ENCODE data around the gene EEF2KMT.
"Not testable (repeated sequence)": the region's sequence is repeated elsewhere in the genome, so short reads cannot be mapped to it uniquely, and the experiment has no call there.

The EEF2KMT gene

DNA sequence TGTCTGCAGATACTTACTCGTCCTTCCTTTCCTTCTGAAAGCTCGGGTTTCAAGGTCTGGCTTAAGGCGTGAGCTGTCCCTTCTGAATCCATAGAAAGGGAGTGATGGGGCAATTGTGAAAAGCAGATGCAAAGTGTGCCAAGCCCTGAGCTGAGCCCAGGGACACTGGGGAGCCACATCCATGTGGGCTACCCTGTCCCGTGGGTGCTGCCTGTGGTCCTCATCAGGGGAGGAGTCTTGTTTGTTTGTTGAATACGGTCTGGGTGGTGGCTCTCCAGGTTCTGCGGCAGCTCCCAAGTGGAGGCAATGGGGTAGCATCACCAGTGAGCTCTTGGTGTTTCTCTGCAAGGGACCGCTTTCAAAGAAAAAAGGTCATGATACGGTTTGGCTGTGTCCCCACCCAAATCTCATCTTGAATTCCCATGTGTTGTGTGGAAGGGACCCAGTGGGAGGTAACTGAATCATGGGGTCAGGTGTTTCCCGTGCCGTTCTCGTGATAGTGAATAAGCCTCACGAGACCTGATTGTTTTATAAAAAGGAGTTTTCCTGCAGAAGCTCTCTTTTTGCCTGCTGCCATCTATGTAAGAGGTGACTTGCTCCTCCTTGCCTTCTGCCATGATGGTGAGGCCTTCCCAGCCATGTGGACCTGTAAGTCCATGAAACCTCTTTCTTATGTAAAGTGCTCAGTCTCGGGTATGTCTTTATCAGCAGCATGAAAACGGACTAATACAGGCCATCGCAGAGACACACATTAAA, 27.0 kb downstream of the EEF2KMT start:
- DNase-seq (ENCODE audit: low spot score), result no peak

DNA sequence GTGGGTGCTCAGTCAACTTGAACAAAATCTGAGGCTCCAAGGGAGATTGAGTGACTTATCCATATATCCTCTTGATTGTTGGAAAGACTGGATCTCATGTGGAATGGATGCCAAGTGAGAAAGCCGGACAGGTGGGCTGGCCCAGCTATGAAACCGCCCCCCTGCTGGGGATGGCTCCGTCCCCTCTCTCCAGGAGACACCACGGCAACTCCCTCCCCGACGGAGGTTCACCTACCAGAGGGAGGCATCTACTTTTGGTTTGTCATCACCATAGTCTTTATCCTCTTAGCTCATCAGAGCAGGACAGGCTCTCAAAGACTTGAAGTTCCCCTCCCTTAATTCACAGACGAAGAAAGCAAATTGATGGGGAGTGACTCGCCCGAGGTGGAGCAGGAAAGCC, 27.7 kb downstream of the EEF2KMT start:
- no peak for DNase-seq (ENCODE audit: low spot score)

- DNase-seq (ENCODE audit: low spot score), result no peak
Observed at GRCh38 chr16:5069048-5069447, 28.5 kb downstream of the EEF2KMT start.

GRCh38 chr16:5066511-5066910, 31.1 kb downstream of the EEF2KMT start:
- DNase-seq (ENCODE audit: low spot score), result no peak

GRCh38 chr16:5065813-5066212, 31.8 kb downstream of the EEF2KMT start, which contains the start of gene C16orf89:
Gene C16orf89, minus strand, starts transcription at chr16:5065956. Its CDS starts 48 bp downstream, at chr16:5065908.
- no peak for DNase-seq (ENCODE audit: low spot score)

- no peak for DNase-seq (ENCODE audit: low spot score)
Observed at GRCh38 chr16:5065326-5065725, 32.3 kb downstream of the EEF2KMT start.

DNA sequence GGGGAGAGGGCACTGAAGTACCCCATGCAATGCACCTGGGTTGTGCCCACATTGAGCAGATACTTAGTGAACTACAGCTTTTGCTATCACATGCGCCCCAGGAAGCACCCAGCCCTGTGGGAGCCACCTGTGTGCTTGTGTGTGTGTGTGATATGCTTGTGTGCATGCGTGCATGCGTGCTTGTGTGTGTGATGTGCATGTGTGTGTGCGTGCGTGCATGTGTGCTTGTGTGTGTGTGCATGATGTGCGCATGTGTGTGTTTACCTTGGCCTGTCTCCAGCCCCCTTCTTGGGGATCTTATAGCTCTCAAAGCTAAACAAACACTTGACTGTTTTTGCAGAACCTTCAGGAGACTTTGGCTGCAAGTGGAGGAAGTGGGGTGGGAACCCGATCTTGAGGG, 32.7 kb downstream of the EEF2KMT start:
- DNase-seq (ENCODE audit: low spot score), result no peak

DNA sequence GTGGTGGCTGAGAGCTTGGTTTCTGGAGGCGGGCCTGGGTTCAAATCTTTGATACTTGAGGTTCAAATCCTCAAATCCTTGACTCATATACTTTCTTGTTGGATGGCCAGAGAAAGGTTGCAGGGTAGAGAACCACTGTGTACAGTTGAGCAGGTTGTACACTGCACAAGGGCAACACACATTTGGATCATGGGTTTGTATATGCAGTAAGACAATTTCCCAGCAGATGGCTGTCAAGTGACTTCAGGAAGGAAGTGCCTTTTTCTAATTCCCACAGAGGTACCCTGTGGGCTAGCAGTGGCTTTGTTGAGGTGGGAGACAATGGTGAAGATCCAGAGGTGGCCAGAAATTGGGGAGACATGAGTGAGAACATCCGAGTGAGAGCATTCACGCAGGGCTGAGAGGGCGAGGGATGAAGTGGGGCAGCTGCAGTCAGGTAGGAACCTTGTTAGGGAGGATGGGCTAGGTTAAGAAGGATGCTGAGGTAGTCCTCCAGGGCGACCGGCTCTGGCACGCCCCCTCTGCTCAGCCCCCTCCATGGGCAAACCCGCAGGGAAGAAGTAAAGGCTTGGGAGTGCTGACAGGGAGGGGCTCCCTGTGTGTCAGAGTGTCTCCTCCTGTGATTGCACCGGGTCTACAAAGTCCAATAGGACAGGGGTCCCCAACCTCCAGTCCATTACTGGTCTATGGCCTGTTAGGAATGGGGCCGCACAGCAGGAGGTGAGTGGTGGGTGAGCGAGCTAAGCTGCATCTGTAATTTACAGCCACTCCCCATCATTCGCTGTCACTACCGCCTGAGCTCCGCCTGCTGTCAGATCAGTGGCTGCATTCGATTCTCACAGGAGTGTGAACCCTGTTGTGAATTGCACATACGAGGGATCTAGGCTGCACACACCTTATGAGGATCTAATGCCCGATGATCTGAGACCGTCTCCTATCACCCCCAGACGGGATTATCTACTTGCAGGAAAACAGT, 34.5 kb downstream of the EEF2KMT start:
- no peak for DNase-seq (ENCODE audit: low spot score)

- DNase-seq (ENCODE audit: low spot score), result no peak
Observed at GRCh38 chr16:5062051-5062450, 35.5 kb downstream of the EEF2KMT start.

- no peak for DNase-seq (ENCODE audit: low spot score)
Observed at GRCh38 chr16:5060073-5060641, 37.4 kb downstream of the EEF2KMT start.

DNA sequence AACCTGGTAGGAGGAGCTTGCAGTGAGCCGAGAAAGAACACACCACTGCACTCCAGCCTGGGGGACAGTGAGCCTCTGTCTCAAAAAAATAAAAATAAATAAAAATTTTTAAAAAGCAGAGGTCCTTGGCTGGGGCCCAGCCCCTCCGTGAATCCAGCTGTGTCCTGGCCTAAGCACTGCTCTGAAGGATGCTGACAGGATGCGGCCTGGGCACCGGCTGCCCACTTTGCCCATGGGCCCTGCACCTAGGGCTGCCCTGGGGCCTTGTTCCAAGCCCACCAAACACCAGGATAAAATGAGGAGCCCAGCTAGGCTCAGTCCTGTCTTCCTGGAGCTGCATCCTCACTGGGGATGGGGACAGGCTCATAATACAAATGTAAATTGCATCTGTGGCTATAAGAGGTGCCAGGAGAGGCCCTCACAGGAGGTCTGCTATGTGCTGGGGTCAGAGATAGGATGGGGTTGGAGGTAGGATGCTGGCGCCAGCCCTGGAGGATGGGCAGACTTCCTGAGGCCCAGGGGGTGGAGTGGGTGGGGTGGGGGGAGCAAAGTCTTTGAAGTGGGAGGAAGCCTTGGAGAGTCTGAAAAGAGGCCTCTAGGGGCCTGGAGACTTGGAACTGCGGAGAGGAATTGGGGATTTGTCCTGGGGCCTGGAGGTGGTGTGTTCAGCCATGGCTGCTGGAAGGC, 38.1 kb downstream of the EEF2KMT start:
- no peak for DNase-seq (ENCODE audit: low spot score)

GRCh38 chr16:5058476-5058875, 39.1 kb downstream of the EEF2KMT start:
- no peak for DNase-seq (ENCODE audit: low spot score)

DNA sequence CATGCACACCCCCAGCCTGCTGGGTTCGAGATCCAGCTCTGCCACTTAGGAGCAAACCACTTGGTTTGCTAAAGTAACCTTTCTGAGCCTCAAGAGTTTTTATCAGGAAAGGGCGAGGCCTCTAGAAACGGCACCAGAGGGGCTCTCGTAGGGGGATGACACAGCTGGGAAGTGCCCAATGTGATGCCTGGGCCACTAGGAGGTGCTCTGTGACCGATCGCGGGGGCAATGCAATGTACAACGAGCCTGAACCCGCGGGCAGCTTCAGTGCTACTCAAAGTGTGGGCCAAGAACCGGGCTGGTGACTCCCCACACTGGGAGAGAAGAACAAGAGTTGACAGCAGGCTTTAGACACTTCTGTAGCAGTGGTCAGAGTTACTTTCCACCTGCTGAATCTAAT, 41.2 kb downstream of the EEF2KMT start:
- peak; percentile 54 for DNase-seq (ENCODE audit: low spot score)

GRCh38 chr16:5054876-5055865, 42.4 kb downstream of the EEF2KMT start:
- no peak for DNase-seq (ENCODE audit: low spot score)

DNA sequence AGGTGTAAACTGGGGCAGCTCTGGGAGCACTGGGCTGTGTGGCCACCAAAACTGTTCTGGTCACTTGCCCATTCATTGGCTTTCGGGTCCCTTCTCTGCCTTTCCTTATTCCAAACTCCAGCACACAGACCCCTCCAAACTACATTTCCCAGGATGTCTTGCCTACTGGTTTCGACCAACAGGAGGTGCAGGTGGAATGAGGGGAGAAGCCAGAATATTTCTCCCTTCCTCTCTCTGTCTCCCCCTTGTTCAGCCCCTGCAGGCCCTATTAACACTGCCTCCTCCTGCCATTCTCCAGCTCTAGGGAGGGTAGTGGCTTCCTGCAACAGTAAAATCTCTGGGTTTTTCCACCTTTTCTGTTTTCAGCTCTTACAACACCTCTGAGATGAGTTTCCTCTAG, 50.7 kb downstream of the EEF2KMT start:
- no peak for DNase-seq (ENCODE audit: low spot score)

- DNase-seq (ENCODE audit: low spot score), result no peak
Observed at GRCh38 chr16:5045499-5046115, 52.0 kb downstream of the EEF2KMT start.

- not testable (repeated sequence) for DNase-seq (ENCODE audit: low spot score)
Observed at GRCh38 chr16:5044581-5044980, 53.0 kb downstream of the EEF2KMT start.

DNA sequence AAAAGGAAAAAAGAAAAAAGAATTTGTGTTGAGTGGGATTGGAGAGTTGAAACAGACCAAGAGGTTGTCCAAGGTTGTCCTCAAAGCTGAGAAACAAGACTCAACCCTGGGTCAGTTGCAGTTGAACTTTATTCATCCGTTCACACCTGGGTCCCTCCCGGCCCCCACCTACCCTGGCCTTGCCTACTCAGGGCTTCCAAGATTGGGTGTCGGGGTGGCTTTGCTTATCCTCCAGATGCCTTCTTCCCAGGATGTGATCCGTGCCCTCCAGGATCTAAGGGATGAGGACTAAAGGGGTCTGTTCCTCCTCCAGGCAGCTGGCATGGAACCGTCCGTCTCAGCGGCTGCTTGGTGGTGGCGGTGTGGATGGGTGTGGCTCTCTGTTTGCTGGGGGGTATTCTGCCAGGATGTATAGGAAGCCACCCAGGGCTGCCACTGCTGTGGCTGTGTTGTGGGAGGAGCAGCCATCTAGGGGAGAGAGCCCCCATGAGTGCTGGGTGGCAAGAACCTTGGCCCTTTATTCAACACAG, 53.5 kb downstream of the EEF2KMT start:
- DNase-seq (ENCODE audit: low spot score), result no peak

- DNase-seq (ENCODE audit: low spot score), result no peak
Observed at GRCh38 chr16:5042574-5043171, 54.9 kb downstream of the EEF2KMT start.

All from hematopoietic multipotent progenitor cell treated with erythropoietin and hydrocortisone succinate and interleukin-3 and kit ligand, for 17 days (in vitro differentiated cells).